DND-41 (cell line): ENCODE measurements around the gene CHPF.

Source experiments
- EZH2 ChIP-seq: IDR thresholded peaks from 3 replicates; pipeline ENCODE4 v1.6.1; 2012; ENCODE audit warnings: borderline replicate concordance, low read depth, mild to moderate bottlenecking, moderate library complexity, low read length, inconsistent platforms; ENCODE audit not compliant: severe bottlenecking
- TF ChIP-seq, protein P1 (sequence below): IDR thresholded peaks from 2 replicates; pipeline ENCODE4 v1.5.1; 2012; ENCODE audit warnings: borderline replicate concordance, low read length, moderate library complexity, mild to moderate bottlenecking; ENCODE audit not compliant: poor library complexity, severe bottlenecking; ENCODE audit errors: extremely low read depth

DNA sequence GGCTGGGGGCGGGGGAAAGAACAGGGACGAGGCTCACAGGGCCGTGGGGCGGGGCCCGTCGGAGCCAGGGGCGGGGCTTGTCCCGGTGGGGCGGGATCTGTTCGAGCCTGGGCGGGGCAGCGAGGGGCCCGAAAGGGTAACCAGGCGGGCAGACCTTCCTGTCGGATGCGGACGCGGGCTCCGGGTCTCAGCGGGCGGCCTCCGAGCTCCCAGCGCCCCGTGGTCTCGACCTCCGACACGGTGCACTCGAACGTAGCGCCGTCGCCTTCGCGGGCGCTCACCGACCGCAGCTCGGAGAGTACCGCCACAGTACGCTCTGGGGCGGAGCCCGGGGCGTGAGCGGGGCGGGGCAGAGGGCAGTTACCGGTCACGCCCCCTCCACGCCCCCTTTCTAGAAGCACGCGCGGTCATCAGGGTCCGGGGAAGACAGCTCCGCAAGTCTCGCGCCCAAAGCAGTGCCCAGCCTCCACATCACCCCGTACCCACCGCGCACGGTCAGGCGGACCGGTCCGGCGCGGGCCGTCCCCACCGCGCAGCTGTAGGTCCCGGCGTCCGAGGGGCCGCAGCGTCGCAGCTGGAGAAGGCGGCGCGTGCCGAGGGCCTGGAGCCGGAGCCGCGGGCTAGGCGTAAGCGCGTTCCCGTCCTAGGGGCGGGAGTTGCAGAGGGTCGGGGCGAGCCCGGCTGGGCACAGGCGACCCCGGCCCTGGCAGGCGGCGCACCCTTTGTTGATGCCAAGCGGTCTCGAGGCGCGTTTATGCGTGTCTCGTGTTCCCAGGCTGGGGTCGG is 9.0 kb upstream of the CHPF start:
- TF ChIP-seq, protein P1, sequence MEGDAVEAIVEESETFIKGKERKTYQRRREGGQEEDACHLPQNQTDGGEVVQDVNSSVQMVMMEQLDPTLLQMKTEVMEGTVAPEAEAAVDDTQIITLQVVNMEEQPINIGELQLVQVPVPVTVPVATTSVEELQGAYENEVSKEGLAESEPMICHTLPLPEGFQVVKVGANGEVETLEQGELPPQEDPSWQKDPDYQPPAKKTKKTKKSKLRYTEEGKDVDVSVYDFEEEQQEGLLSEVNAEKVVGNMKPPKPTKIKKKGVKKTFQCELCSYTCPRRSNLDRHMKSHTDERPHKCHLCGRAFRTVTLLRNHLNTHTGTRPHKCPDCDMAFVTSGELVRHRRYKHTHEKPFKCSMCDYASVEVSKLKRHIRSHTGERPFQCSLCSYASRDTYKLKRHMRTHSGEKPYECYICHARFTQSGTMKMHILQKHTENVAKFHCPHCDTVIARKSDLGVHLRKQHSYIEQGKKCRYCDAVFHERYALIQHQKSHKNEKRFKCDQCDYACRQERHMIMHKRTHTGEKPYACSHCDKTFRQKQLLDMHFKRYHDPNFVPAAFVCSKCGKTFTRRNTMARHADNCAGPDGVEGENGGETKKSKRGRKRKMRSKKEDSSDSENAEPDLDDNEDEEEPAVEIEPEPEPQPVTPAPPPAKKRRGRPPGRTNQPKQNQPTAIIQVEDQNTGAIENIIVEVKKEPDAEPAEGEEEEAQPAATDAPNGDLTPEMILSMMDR, result no peak
- TF ChIP-seq EZH2, result no peak
